PC-9 (cell line): ENCODE data around the gene HEATR3. TPM values are rescaled to one million over a fixed set of nuclear protein-coding genes. Genes with fewer than 3 reads are reported as not detected.

ENCODE experiments used
- BruUV-seq: library from RNA; stranded (reverse); fragments of 400-500 nt; replicated peaks from 2 replicates; lab custom pipeline; 2021; lab: Mats Ljungman, UMichigan
- CTCF ChIA-PET: fragments of 300-600 bp; sonication (Branson Sonifier 250); formaldehyde crosslinking; loops from one replicate; lab custom pipeline; 2022; ENCODE audit warnings: antibody characterized with exemption; lab: Charles Lee
- POLR2A ChIA-PET: fragments of 300-600 bp; sonication (Branson Sonifier 250); formaldehyde crosslinking; loops from one replicate; lab custom pipeline; 2022; ENCODE audit warnings: antibody characterized with exemption; ENCODE audit not compliant: unreplicated experiment; lab: Charles Lee
- DNase-seq, 2 experiments: peaks; one replicate each; pipeline versions ENCODE4 v3.0.0 to v3.0.0-alpha.2; 2015 to 2022; ENCODE audit warnings: mixed read lengths in 1 of 2
- H2AFZ ChIP-seq: fragments of 200-600 bp; sonication (generic); 2 replicates; pipeline ENCODE4 v1.8.1; 2017; ENCODE audit warnings: antibody characterized with exemption
- H3F3A ChIP-seq: fragments of 200-600 bp; sonication (generic); 2 replicates; pipeline ENCODE4 v1.8.1; 2017; ENCODE audit warnings: antibody characterized with exemption, mild to moderate bottlenecking, low read depth; ENCODE audit not compliant: insufficient read depth
- H3K27ac ChIP-seq: fragments of 200-600 bp; sonication (generic); 2 replicates; pipeline ENCODE4 v1.6.1; 2016; ENCODE audit warnings: mixed run types
- H3K27me3 ChIP-seq: fragments of 200-600 bp; sonication (generic); 2 replicates; pipeline ENCODE4 v1.6.1; 2016; ENCODE audit warnings: low read depth, mixed run types; ENCODE audit not compliant: insufficient read depth
- H3K36me3 ChIP-seq: fragments of 200-600 bp; sonication (generic); 2 replicates; pipeline ENCODE4 v1.6.1; 2016; ENCODE audit warnings: low read depth, mixed run types
- H3K4me1 ChIP-seq: fragments of 200-600 bp; sonication (generic); replicated peaks from 2 replicates; pipeline ENCODE4 v1.6.1; 2016; ENCODE audit warnings: mixed run types; ENCODE audit not compliant: insufficient read depth
- H3K4me2 ChIP-seq: fragments of 200-600 bp; sonication (generic); 2 replicates; pipeline ENCODE4 v1.6.1; 2017; ENCODE audit warnings: mixed run types
- H3K4me3 ChIP-seq: fragments of 200-600 bp; sonication (generic); 2 replicates; pipeline ENCODE4 v1.6.1; 2016; ENCODE audit warnings: mixed run types
- H3K79me2 ChIP-seq: fragments of 200-600 bp; sonication (generic); 2 replicates; pipeline ENCODE4 v1.6.1; 2017; ENCODE audit warnings: low read depth, mixed run types
- H3K9me2 ChIP-seq: fragments of 200-600 bp; sonication (generic); 2 replicates; pipeline ENCODE4 v1.8.1; 2017; ENCODE audit warnings: mild to moderate bottlenecking; ENCODE audit not compliant: insufficient read depth
- H3K9me3 ChIP-seq: fragments of 200-600 bp; sonication (generic); 2 replicates; pipeline ENCODE4 v1.8.1; 2016; ENCODE audit warnings: low read depth; ENCODE audit not compliant: insufficient read depth
- H4K20me1 ChIP-seq: fragments of 200-600 bp; sonication (generic); 2 replicates; pipeline ENCODE4 v1.8.1; 2017; ENCODE audit not compliant: insufficient read depth
- EZH2 ChIP-seq: fragments of 200-600 bp; sonication (generic); IDR thresholded peaks from 2 replicates; pipeline ENCODE4 v1.8.0; 2017; ENCODE audit warnings: antibody characterized with exemption, low read depth
- intact Hi-C: fragments of 100-400 bp; cut with micrococcal nuclease; formaldehyde crosslinking; loops from one replicate; pipeline ENCODE4 v1.10.0; 2022; ENCODE audit not compliant: unreplicated experiment
- total RNA-seq: library from RNA; stranded (reverse); gene quantifications from 2 replicates; pipeline ENCODE4 v1.2.3, GENCODE V29; 2021
- TF ChIP-seq, protein P1 (sequence below): fragments of 200-600 bp; sonication (generic); conservative IDR thresholded peaks from 2 replicates; pipeline ENCODE4 v1.6.1; 2017; ENCODE audit warnings: mixed run types, antibody characterized with exemption, mild to moderate bottlenecking, moderate library complexity

The HEATR3 gene
- total RNA-seq, 1 experiment from 2014 or later: 14.3 TPM

DNA sequence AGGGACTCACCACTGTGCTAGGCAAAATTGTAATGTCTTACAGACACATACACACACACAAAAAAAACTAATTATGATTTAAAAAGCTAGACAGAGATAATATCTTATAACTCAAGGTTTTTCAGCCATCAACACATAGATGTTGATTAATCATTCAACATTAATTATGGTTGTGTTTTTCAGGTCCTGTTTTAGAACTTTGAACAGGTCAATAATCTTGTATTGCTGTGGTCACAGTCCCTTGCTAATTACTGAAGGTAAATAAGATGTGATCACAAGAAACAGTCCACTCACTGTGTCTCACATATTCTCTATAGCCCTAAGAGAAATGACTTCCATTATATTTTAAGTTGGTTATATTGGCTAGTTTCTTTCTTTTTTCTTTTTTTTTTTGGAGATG, 54.9 kb downstream of the HEATR3 start:
- H3F3A ChIP-seq: no peaks in the 10 kb centered on the region
- H2AFZ ChIP-seq: no peak overlapping the region
- intact Hi-C loops: no loop called here
- TF ChIP-seq, protein P1, sequence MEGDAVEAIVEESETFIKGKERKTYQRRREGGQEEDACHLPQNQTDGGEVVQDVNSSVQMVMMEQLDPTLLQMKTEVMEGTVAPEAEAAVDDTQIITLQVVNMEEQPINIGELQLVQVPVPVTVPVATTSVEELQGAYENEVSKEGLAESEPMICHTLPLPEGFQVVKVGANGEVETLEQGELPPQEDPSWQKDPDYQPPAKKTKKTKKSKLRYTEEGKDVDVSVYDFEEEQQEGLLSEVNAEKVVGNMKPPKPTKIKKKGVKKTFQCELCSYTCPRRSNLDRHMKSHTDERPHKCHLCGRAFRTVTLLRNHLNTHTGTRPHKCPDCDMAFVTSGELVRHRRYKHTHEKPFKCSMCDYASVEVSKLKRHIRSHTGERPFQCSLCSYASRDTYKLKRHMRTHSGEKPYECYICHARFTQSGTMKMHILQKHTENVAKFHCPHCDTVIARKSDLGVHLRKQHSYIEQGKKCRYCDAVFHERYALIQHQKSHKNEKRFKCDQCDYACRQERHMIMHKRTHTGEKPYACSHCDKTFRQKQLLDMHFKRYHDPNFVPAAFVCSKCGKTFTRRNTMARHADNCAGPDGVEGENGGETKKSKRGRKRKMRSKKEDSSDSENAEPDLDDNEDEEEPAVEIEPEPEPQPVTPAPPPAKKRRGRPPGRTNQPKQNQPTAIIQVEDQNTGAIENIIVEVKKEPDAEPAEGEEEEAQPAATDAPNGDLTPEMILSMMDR: no peak
- no peak for TF ChIP-seq EZH2
- no peak overlapping the region for H3K4me3 ChIP-seq
- H3K9me2 ChIP-seq: no peaks in the 10 kb centered on the region; the same call in 1 of the 2 replicates
- no peaks in the 10 kb centered on the region for H3K27me3 ChIP-seq
- POLR2A ChIA-PET: no interaction called here
- H3K4me2 ChIP-seq: no peak overlapping the region
- H3K79me2 ChIP-seq: no peaks in the 10 kb centered on the region
- CTCF ChIA-PET: no interaction called here
- no peaks in the 10 kb centered on the region for H4K20me1 ChIP-seq
- BruUV-seq: no TSS peak
- DNase-seq: no peak
- no peaks in the 10 kb centered on the region for H3K36me3 ChIP-seq
- H3K27ac ChIP-seq: no peak overlapping the region
- H3K4me1 ChIP-seq: no peaks in the 10 kb centered on the region
- no peaks in the 10 kb centered on the region for H3K9me3 ChIP-seq

GRCh38 chr16:50121278-50121677, 55.5 kb downstream of the HEATR3 start:
- POLR2A ChIA-PET: no interaction called here
- Histone ChIP-seq H3K4me2 (no peak overlapping the region), H3K36me3 (no peaks in the 10 kb centered on the region), H3K79me2 (no peaks in the 10 kb centered on the region), H3K9me3 (no peaks in the 10 kb centered on the region), H4K20me1 (no peaks in the 10 kb centered on the region), H3K4me3 (no peak overlapping the region), H3K27me3 (no peaks in the 10 kb centered on the region), H3K9me2 (no peaks in the 10 kb centered on the region; the same call in 1 of the 2 replicates), H3F3A (no peaks in the 10 kb centered on the region), H3K4me1 (no peaks in the 10 kb centered on the region), H2AFZ (no peak overlapping the region), H3K27ac (no peak overlapping the region)
- CTCF ChIA-PET: no interaction called here
- intact Hi-C loops: no loop called here
- no TSS peak for BruUV-seq
- no peak for DNase-seq
- no peak for TF ChIP-seq EZH2
- TF ChIP-seq, protein P1: no peak

- no peaks in the 10 kb centered on the region for H4K20me1 ChIP-seq
- ChIA-PET POLR2A (no interaction called here), CTCF (no interaction called here)
- no peak overlapping the region for H3K27ac ChIP-seq
- H3K36me3 ChIP-seq: no peaks in the 10 kb centered on the region
- no peaks in the 10 kb centered on the region; the same call in 1 of the 2 replicates for H3K9me2 ChIP-seq
- H3K9me3 ChIP-seq: no peaks in the 10 kb centered on the region
- TF ChIP-seq, protein P1: no peak
- TF ChIP-seq EZH2: no peak
- no peaks in the 10 kb centered on the region for H3K79me2 ChIP-seq
- H3K4me2 ChIP-seq: no peak overlapping the region
- no peaks in the 10 kb centered on the region for H3F3A ChIP-seq
- no peak overlapping the region for H3K4me3 ChIP-seq
- H3K4me1 ChIP-seq: no peaks in the 10 kb centered on the region
- no peak overlapping the region for H2AFZ ChIP-seq
- no TSS peak for BruUV-seq
- H3K27me3 ChIP-seq: no peaks in the 10 kb centered on the region
- no peak for DNase-seq
- intact Hi-C loops: no loop called here
Measured at GRCh38 chr16:50121721-50122445, 56.1 kb downstream of the HEATR3 start.
